Ramos (cell line): ENCODE data around the gene SUPT5H.

Experiments used
- in situ Hi-C: fragments of 300-500 bp; cut with MboI; formaldehyde crosslinking; loops from one replicate; pipeline ENCODE4 v1.14.3; 2022; ENCODE audit warnings: low sequenced_read_pairs; ENCODE audit not compliant: unreplicated experiment

Gene SUPT5H

GRCh38 chr19:39422020-39422419 is 23.4 kb upstream of the SUPT5H start:
- in situ Hi-C loops = no loop called here

GRCh38 chr19:39423258-39424086 is 21.9 kb upstream of the SUPT5H start:
- in situ Hi-C loops = no loop called here

GRCh38 chr19:39424934-39425333 is 20.4 kb upstream of the SUPT5H start:
- in situ Hi-C loops = loop anchor here (25.0 kb wide), 1 partner anchor 412 kb away; the partner anchor contains the start of genes DYRK1B and FBL

- in situ Hi-C loops = loop anchor here (25.0 kb wide), 1 partner anchor 412 kb away; the partner anchor contains the start of genes DYRK1B and FBL
Observed at GRCh38 chr19:39425744-39426143, 19.6 kb upstream of the SUPT5H start.

- in situ Hi-C loops = loop anchor here (25.0 kb wide), 1 partner anchor 411 kb away; the partner anchor contains the start of genes DYRK1B and FBL
Observed at GRCh38 chr19:39426170-39426569, 19.2 kb upstream of the SUPT5H start.

- in situ Hi-C loops = loop anchor here (25.0 kb wide), 1 partner anchor 410 kb away; the partner anchor contains the start of genes DYRK1B and FBL
Observed at GRCh38 chr19:39427707-39428106, 17.7 kb upstream of the SUPT5H start.

GRCh38 chr19:39428283-39429112 is 16.9 kb upstream of the SUPT5H start:
- in situ Hi-C loops = loop anchor here (25.0 kb wide), 1 partner anchor 409 kb away; the partner anchor contains the start of genes DYRK1B and FBL

GRCh38 chr19:39430675-39431593 is 14.4 kb upstream of the SUPT5H start:
- in situ Hi-C loops = loop anchor here (25.0 kb wide), 1 partner anchor 406 kb away; the partner anchor contains the start of genes DYRK1B and FBL

- in situ Hi-C loops = loop anchor here (25.0 kb wide), 1 partner anchor 405 kb away; the partner anchor contains the start of genes DYRK1B and FBL
Observed at GRCh38 chr19:39432677-39433025, 12.7 kb upstream of the SUPT5H start.

GRCh38 chr19:39433480-39434079 is 11.8 kb upstream of the SUPT5H start:
- in situ Hi-C loops = loop anchor here (25.0 kb wide), 1 partner anchor 404 kb away; the partner anchor contains the start of genes DYRK1B and FBL

GRCh38 chr19:39434123-39435076 is 11.0 kb upstream of the SUPT5H start:
- in situ Hi-C loops = loop anchor here (25.0 kb wide), 1 partner anchor 403 kb away; the partner anchor contains the start of genes DYRK1B and FBL

GRCh38 chr19:39435499-39436349 is 9.7 kb upstream of the SUPT5H start, which contains the start of gene RPS16:
Gene RPS16, minus strand, starts transcription at chr19:39435949. Its CDS starts 54 bp downstream, at chr19:39435895.
- in situ Hi-C loops = loop anchor here (25.0 kb wide), 1 partner anchor 402 kb away; the partner anchor contains the start of genes DYRK1B and FBL

- in situ Hi-C loops = loop anchor here (25.0 kb wide), 1 partner anchor 401 kb away; the partner anchor contains the start of genes DYRK1B and FBL
Observed at GRCh38 chr19:39436350-39436716, 9.0 kb upstream of the SUPT5H start.

GRCh38 chr19:39438270-39438934 is 7.0 kb upstream of the SUPT5H start:
- in situ Hi-C loops = loop anchor here (25.0 kb wide), 1 partner anchor 399 kb away; the partner anchor contains the start of genes DYRK1B and FBL

- in situ Hi-C loops = loop anchor here (25.0 kb wide), 1 partner anchor 393 kb away; the partner anchor contains the start of genes DYRK1B and FBL
Observed at GRCh38 chr19:39444598-39445195, 685 bp upstream of the SUPT5H start.
